ENCODE data around the gene RNF150. TPM values are rescaled to one million over a fixed set of nuclear protein-coding genes. Genes with fewer than 3 reads are reported as not detected.

Gene RNF150
- total RNA-seq, 1 experiment from 2014 or later: 4.4 TPM

DNA sequence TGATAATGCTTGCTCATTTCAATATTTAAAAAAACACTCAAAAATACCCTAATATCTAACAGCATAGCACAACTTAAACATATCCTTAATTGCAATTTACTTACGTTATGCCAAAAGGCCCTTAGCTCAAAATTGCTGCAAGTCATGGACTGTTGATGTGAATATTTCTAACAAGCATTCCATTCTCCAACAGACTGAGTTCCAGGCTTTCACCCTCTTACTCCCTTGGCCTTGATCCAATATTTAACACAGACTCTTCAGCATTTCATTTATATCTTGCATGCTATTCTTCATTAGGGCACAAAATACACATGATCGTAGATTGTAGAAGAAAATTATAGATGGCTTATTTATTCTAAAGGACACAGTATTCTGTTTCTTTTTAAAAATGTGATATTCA lies 96.5 kb downstream of the RNF150 start:
- Histone ChIP-seq H3K9ac (ENCODE audit: extremely low read depth, insufficient read length, low read length) (no peak overlapping the region), H2AK5ac (ENCODE audit: insufficient read length, low read length) (no peak overlapping the region), H3K23ac (ENCODE audit: insufficient read length, low read depth, low read length) (no peak overlapping the region), H3K9me3 (ENCODE audit: control insufficient read depth, low read depth, low read length) (no peaks in the 10 kb centered on the region), H4K91ac (ENCODE audit: insufficient read length, low read depth, low read length) (no peak overlapping the region), H4K8ac (replicated peaks; ENCODE audit: insufficient read length, low read depth, low read length) (no peak overlapping the region), H2AFZ (ENCODE audit: low read length) (no peak overlapping the region), H3T11ph (ENCODE audit: low read length) (no peak overlapping the region), H3K79me1 (ENCODE audit: insufficient read depth, low read depth, low read length, poor library complexity, severe bottlenecking) (no peaks in the 10 kb centered on the region), H3K27ac (ENCODE audit: insufficient read length, low read depth, low read length) (no peak overlapping the region), H2BK20ac (ENCODE audit: low read depth, low read length, poor library complexity, severe bottlenecking) (no peak overlapping the region), H3K4me2 (ENCODE audit: insufficient read depth, insufficient read length, low read length) (no peak overlapping the region), H3K4me1 (ENCODE audit: insufficient read depth, low read length) (no peaks in the 10 kb centered on the region), H3K18ac (ENCODE audit: insufficient read length, low read depth, low read length) (no peak overlapping the region), H3K23me2 (ENCODE audit: insufficient read length, low read depth, low read length, poor library complexity, severe bottlenecking) (no peaks in the 10 kb centered on the region), H2BK15ac (ENCODE audit: low read depth, low read length) (no peak overlapping the region), H4K20me1 (ENCODE audit: control insufficient read depth, insufficient read depth, insufficient read length) (no peaks in the 10 kb centered on the region), H2BK120ac (ENCODE audit: low read depth, low read length, poor library complexity, severe bottlenecking) (no peak overlapping the region), H2BK12ac (ENCODE audit: insufficient read length, low read depth, low read length) (no peak overlapping the region), H2BK5ac (ENCODE audit: insufficient read length, low read length) (no peak overlapping the region), H3K4ac (ENCODE audit: low read depth, low read length) (no peak overlapping the region), H3K27me3 (ENCODE audit: insufficient read depth, low read length) (no peaks in the 10 kb centered on the region), H3K14ac (ENCODE audit: insufficient read depth, low read length) (no peak overlapping the region), H3K79me2 (ENCODE audit: insufficient read depth, low read length) (no peaks in the 10 kb centered on the region), H4K5ac (ENCODE audit: insufficient read length, low read depth, low read length) (no peak overlapping the region), H3K56ac (ENCODE audit: insufficient read length, low read depth, low read length) (no peak overlapping the region)
- Mint-ChIP-seq H3K27ac (no peak overlapping the region), H3K36me3 (ENCODE audit: insufficient read depth in 1 of 3, low read depth in 3 of 3) (peaks cover 0 to 12% (median 0%) of the 10 kb centered on the region in 3 experiments; a peak in 4 of 7 replicates), H3K9me3 (peaks cover 8 to 10% of the 10 kb centered on the region in 2 experiments; a peak in 4 of 5 replicates), H3K27me3 (ENCODE audit: low read depth) (no peaks in the 10 kb centered on the region), H3K4me3 (no peak overlapping the region), H3K4me1 (peaks cover 0 to 4% of the 10 kb centered on the region in 2 experiments; a peak in 2 of 4 replicates)
- TF ChIP-seq, protein P1, sequence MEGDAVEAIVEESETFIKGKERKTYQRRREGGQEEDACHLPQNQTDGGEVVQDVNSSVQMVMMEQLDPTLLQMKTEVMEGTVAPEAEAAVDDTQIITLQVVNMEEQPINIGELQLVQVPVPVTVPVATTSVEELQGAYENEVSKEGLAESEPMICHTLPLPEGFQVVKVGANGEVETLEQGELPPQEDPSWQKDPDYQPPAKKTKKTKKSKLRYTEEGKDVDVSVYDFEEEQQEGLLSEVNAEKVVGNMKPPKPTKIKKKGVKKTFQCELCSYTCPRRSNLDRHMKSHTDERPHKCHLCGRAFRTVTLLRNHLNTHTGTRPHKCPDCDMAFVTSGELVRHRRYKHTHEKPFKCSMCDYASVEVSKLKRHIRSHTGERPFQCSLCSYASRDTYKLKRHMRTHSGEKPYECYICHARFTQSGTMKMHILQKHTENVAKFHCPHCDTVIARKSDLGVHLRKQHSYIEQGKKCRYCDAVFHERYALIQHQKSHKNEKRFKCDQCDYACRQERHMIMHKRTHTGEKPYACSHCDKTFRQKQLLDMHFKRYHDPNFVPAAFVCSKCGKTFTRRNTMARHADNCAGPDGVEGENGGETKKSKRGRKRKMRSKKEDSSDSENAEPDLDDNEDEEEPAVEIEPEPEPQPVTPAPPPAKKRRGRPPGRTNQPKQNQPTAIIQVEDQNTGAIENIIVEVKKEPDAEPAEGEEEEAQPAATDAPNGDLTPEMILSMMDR (conservative IDR thresholded peaks at IDR 0.05): no peak
- no CpG with 5 or more reads among the region's 2 CpGs for WGBS (ENCODE audit: extremely low coverage, insufficient read length, low lambda C conversion rate)
- DNase-seq: no peak
